Measurements from ENCODE around the gene CYP2D6.
"Not testable (repeated sequence)": the region's sequence is repeated elsewhere in the genome, so short reads cannot be mapped to it uniquely, and the experiment has no call there.

Gene CYP2D6

GRCh38 chr22:42130639-42131431 lies at the start of gene CYP2D6:
CYP2D6 (minus strand) TSS chr22:42130810; CDS start chr22:42130791, 19 bp downstream.
- not testable (repeated sequence) for DNase-seq (ENCODE audit: low read depth in 3 of 3)

- DNase-seq (ENCODE audit: low read depth in 3 of 3) = no peak
Measured at GRCh38 chr22:42179616-42180015, 49.0 kb upstream of the CYP2D6 start.

- no peak for DNase-seq (ENCODE audit: low read depth in 3 of 3)
Measured at GRCh38 chr22:42178910-42179519, 48.4 kb upstream of the CYP2D6 start.

- DNase-seq (ENCODE audit: low read depth in 3 of 3) = no peak
Measured at GRCh38 chr22:42177891-42178336, 47.3 kb upstream of the CYP2D6 start.

GRCh38 chr22:42176255-42176915 lies 45.8 kb upstream of the CYP2D6 start:
- no peak for DNase-seq (ENCODE audit: low read depth in 3 of 3)

DNA sequence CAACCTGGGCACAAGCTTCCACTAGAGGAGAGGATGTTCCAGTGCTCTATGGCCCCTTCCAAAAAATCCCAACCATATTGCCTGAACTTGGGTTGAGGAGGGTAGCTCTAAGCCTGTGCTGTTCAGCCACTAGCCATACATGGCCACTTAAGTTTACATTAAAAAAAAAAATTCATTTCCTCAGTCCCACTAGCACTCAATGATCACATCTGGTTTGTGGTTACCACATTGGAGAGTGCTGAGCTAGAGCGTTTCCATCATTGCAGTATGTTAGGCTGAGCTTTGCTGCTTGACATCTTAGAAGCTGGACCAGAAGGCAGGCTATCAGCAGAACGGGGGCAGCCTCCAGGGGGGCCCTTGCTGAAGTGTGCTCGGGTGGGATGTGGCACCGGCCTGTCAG lies 43.5 kb upstream of the CYP2D6 start:
- DNase-seq (ENCODE audit: low read depth in 3 of 3) = no peak

GRCh38 chr22:42173183-42173926 lies 42.7 kb upstream of the CYP2D6 start:
- DNase-seq (ENCODE audit: low read depth in 3 of 3) = no peak

GRCh38 chr22:42172773-42173172 lies 42.2 kb upstream of the CYP2D6 start:
- DNase-seq (ENCODE audit: low read depth in 3 of 3) = no peak

DNA sequence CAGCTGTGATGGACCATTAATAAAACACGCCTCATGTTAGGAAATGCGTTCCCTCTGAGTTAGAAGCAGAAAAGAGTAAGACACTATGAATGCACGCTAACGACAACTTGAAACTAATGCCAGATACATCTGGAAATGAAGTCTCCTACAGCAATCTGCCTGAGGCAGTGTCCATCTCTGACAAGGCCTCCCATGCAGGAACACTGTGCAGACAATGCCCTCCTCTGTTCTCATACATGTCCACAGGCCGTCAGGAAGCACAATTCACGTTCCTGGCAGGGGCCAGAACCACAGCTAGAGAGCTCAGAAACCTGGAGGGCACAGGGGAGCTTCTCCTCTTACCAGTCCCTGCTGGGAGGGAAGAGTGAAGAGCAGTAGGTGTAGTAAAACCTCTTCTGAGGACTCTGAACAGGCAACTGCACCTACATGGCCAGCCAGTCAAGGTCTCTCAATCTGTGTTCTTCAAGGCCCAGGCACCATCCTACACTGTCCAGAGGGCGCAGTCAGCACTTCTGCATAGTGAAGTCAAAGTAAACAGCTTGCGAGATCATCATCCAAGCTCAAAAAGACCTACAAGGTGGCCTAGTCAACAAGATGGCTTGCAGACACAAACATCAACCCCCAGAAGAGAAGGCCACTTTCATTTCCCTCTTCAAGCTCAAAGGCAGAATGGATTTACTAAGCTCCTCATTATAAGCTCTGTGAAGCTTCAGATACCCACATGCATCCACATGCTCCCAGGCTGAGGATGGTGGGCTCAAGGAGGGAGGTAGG lies 41.5 kb upstream of the CYP2D6 start:
- DNase-seq (ENCODE audit: low read depth in 3 of 3) = no peak

DNA sequence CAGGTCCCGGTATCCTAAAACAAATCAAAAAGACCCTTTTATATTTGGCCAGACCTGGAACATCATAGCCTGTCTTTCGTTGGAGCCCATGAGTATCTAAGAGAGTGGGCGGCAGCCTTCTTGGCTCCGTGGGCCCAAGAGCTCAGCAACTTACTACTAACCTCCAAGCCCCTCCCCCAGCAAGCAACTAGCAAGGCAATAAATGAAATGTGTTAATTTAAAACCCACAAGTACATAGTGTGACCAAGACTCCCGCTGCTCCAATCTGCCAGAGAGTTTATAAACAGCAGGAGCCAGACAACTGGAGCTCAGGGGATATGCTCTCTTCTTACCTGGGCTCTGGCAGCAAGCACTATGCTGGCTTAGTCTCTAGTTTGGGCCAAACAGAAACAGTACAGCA lies 40.8 kb upstream of the CYP2D6 start:
- DNase-seq (ENCODE audit: low read depth in 3 of 3) = no peak

- DNase-seq (ENCODE audit: low read depth in 3 of 3) = no peak
Measured at GRCh38 chr22:42170946-42171345, 40.3 kb upstream of the CYP2D6 start.

- DNase-seq (ENCODE audit: low read depth in 3 of 3) = peak; percentile 37 to 69 (median 63)
Measured at GRCh38 chr22:42169055-42169469, 38.5 kb upstream of the CYP2D6 start.

DNA sequence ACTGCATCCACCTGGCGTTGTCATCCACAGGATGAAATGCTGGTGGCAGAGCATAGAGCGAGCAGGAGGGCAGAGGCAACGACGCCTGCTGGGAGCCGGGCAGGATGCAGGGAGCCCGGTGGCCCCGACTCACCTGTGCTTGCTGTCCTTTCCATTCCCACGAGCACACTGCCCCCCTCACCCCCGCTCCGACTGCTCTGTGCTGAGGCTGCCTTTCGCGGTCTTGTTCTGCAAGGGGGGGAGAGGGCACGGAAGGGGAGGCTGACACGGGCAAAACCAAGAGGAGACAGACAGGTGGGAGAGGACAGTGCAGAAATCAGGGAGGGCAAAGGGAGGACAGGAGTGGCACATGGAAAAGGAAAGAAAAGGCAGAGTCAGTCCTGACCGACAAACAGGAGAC lies 37.9 kb upstream of the CYP2D6 start:
- no peak for DNase-seq (ENCODE audit: low read depth in 3 of 3)

DNA sequence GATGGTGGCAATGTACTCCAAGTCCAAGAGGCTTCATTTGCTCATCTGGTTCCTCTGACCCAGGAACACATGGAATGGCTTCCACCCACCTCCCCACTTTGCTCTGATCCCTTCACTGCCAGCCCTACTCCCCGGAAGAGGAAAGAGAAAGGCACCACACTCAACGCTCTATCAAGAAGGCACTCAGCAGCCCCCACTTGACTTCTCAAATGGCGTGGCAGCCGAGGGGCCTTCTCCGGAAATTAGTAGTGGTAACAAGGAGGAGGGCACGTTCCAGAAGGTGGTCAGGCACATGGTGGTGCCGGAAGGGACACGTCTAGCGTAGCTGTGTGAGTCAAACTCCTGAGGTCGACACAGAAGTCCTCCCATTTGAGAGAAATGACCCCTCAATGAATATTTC lies 36.5 kb upstream of the CYP2D6 start:
- no peak for DNase-seq (ENCODE audit: low read depth in 3 of 3)

DNA sequence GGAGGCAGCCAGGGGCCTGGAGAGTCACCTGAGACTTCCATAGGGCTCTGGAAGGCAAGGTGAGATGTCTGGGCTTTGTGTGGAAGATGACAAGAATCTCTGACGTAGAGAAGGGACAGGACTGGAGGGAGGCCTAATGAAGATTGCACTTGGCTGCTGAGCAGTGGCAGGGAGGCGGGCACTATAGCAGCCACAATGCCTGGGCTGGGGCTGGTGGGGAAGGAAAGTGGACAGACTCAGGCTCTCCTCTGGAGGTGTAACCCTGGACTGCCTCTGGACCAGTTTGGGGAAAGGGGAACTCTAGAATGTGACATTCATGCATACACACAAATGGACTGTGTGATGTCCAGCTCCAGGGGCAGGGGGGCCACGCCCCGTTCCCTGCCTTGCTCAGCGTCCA lies 34.3 kb upstream of the CYP2D6 start:
- no peak for DNase-seq (ENCODE audit: low read depth in 3 of 3)

GRCh38 chr22:42163515-42163914 lies 32.9 kb upstream of the CYP2D6 start:
- DNase-seq (ENCODE audit: low read depth in 3 of 3) = no peak

GRCh38 chr22:42162728-42163489 lies 32.3 kb upstream of the CYP2D6 start:
- no peak for DNase-seq (ENCODE audit: low read depth in 3 of 3)

- no peak for DNase-seq (ENCODE audit: low read depth in 3 of 3)
Measured at GRCh38 chr22:42160830-42161696, 30.5 kb upstream of the CYP2D6 start.

- DNase-seq (ENCODE audit: low read depth in 3 of 3) = no peak
Measured at GRCh38 chr22:42160251-42160650, 29.6 kb upstream of the CYP2D6 start.
